Calu3 (cell line): ENCODE measurements around the gene GRPEL1. TPM values are rescaled to one million over a fixed set of nuclear protein-coding genes. Genes with fewer than 3 reads are reported as not detected.

Source experiments
- BruUV-seq: library from RNA; stranded (reverse); fragments of 400-500 nt; replicated peaks from 2 replicates; lab custom pipeline; 2021; lab: Mats Ljungman, UMichigan
- CTCF ChIA-PET: fragments of 300-600 bp; sonication (Branson Sonifier 250); formaldehyde crosslinking; loops from one replicate; lab custom pipeline; 2022; ENCODE audit warnings: antibody characterized with exemption; lab: Charles Lee
- DNase-seq: peaks from one replicate; pipeline ENCODE4 v3.0.0; 2022
- H3K27ac Mint-ChIP-seq: one replicate; pipeline ENCODE4 v1.8.0; 2022; ENCODE audit warnings: mixed read lengths; ENCODE audit not compliant: unreplicated experiment
- H3K27me3 Mint-ChIP-seq: one replicate; pipeline ENCODE4 v1.8.0; 2022; ENCODE audit warnings: mixed read lengths; ENCODE audit not compliant: unreplicated experiment
- H3K36me3 Mint-ChIP-seq: one replicate; pipeline ENCODE4 v1.8.0; 2022; ENCODE audit warnings: mild to moderate bottlenecking, moderate library complexity, mixed read lengths; ENCODE audit not compliant: insufficient read depth, unreplicated experiment
- H3K4me1 Mint-ChIP-seq: one replicate; pipeline ENCODE4 v1.8.0; 2022; ENCODE audit warnings: mild to moderate bottlenecking, low read depth, mixed read lengths; ENCODE audit not compliant: unreplicated experiment
- H3K4me3 Mint-ChIP-seq: one replicate; pipeline ENCODE4 v1.8.0; 2022; ENCODE audit warnings: mild to moderate bottlenecking, low read depth, moderate library complexity, mixed read lengths; ENCODE audit not compliant: unreplicated experiment
- H3K9me3 Mint-ChIP-seq: one replicate; pipeline ENCODE4 v1.8.0; 2022; ENCODE audit warnings: low read depth, mixed read lengths; ENCODE audit not compliant: unreplicated experiment
- CTCF ChIP-seq: fragments of 200-600 bp; IDR thresholded peaks from one replicate; pipeline ENCODE4 v1.8.0; 2022; ENCODE audit warnings: antibody characterized with exemption; ENCODE audit not compliant: unreplicated experiment
- intact Hi-C: fragments of 100-400 bp; cut with micrococcal nuclease; formaldehyde crosslinking; loops from one replicate; pipeline ENCODE4 v1.10.0; 2022; ENCODE audit not compliant: unreplicated experiment
- total RNA-seq: library from RNA; stranded (reverse); gene quantifications from 2 replicates; pipeline ENCODE4 v1.2.3, GENCODE V29; 2022

The GRPEL1 gene
- total RNA-seq, 1 experiment from 2014 or later = 32.2 TPM

GRCh38 chr4:7062816-7063215, 5.0 kb downstream of the GRPEL1 start:
- TF ChIP-seq CTCF = no peak
- no peak for DNase-seq
- H3K4me1 Mint-ChIP-seq = no peaks in the 10 kb centered on the region
- no peak overlapping the region for H3K27ac Mint-ChIP-seq
- no peaks in the 10 kb centered on the region for H3K9me3 Mint-ChIP-seq
- CTCF ChIA-PET = no interaction called here
- no TSS peak for BruUV-seq
- no peaks in the 10 kb centered on the region for H3K27me3 Mint-ChIP-seq
- intact Hi-C loops = no loop called here
- no peak overlapping the region for H3K4me3 Mint-ChIP-seq
- H3K36me3 Mint-ChIP-seq = peaks cover 34% of the 10 kb centered on the region

- no peak overlapping the region for H3K27ac Mint-ChIP-seq
- TF ChIP-seq CTCF = no peak
- CTCF ChIA-PET = no interaction called here
- H3K9me3 Mint-ChIP-seq = no peaks in the 10 kb centered on the region
- H3K4me1 Mint-ChIP-seq = no peaks in the 10 kb centered on the region
- intact Hi-C loops = no loop called here
- BruUV-seq = no TSS peak
- H3K27me3 Mint-ChIP-seq = no peaks in the 10 kb centered on the region
- H3K36me3 Mint-ChIP-seq = peaks cover 24% of the 10 kb centered on the region
- H3K4me3 Mint-ChIP-seq = no peak overlapping the region
- DNase-seq = no peak
These were observed 6.0 kb downstream of the GRPEL1 start for GRCh38 chr4:7061815-7062214.

DNA sequence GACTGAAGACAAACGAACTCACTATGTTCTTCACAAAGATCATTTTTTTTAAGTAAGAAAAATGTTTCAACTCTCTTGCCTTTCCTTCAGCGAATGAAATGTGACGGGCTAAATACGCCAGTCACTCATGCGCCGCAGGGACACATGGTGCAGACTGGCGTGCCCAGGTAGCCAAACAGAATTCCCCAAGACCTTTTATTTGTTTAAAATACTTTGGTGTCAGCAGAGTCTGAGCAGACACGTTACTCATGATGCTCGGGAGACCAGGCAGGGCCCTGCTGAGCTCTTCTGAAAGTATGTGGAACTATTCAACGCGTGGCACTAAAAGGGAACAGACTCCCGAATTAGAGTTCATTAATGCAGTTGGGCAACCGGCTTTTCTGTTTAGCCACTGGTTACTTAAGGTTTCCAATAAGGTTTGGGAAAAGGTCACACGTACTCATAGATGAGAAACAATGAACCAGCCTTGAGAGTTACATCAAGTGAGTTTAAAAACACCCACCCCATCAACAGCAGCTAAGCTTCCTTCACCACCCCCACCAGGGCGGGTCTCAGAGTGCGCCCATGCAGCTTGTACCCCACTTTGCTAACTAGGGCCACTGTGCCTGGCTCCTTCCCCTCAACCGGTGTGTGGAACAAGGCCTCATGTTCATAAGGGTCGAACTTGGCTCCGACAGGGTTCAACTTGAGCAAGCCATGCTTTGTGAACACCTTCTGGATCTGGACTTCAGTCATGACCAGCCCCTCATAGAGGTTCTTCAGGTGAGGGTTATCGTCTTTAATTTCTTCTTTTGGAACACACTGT, 7.3 kb downstream of the GRPEL1 start:
- TF ChIP-seq CTCF = no peak
- H3K9me3 Mint-ChIP-seq = no peaks in the 10 kb centered on the region
- no peak overlapping the region for H3K27ac Mint-ChIP-seq
- H3K36me3 Mint-ChIP-seq = peaks cover 23% of the 10 kb centered on the region
- H3K4me1 Mint-ChIP-seq = no peaks in the 10 kb centered on the region
- H3K27me3 Mint-ChIP-seq = no peaks in the 10 kb centered on the region
- BruUV-seq = no TSS peak
- no peak overlapping the region for H3K4me3 Mint-ChIP-seq
- intact Hi-C loops = no loop called here
- no peak for DNase-seq
- CTCF ChIA-PET = no interaction called here

GRCh38 chr4:7059662-7060061, 8.2 kb downstream of the GRPEL1 start:
- CTCF ChIA-PET = no interaction called here
- no peak for TF ChIP-seq CTCF
- no peak for DNase-seq
- H3K27ac Mint-ChIP-seq = no peak overlapping the region
- H3K27me3 Mint-ChIP-seq = no peaks in the 10 kb centered on the region
- peaks cover 23% of the 10 kb centered on the region for H3K36me3 Mint-ChIP-seq
- intact Hi-C loops = no loop called here
- no peaks in the 10 kb centered on the region for H3K9me3 Mint-ChIP-seq
- H3K4me1 Mint-ChIP-seq = no peaks in the 10 kb centered on the region
- no peak overlapping the region for H3K4me3 Mint-ChIP-seq
- no TSS peak for BruUV-seq
